CD4-positive, alpha-beta T cell (primary cell): ENCODE data around the gene CCT3. TPM values are rescaled to one million over a fixed set of nuclear protein-coding genes. Genes with fewer than 3 reads are reported as not detected.

ENCODE experiments used
- ATAC-seq: fragments of 200-7000 bp; cut with Tn5 transposase; one replicate; pipeline ENCODE4 v1.10.0; 2022; ENCODE audit warnings: mild to moderate bottlenecking; ENCODE audit not compliant: poor library complexity
- CTCF ChIA-PET: fragments of 350-600 bp; sonication (Branson Sonifier 250); formaldehyde crosslinking; loops from one replicate; lab custom pipeline; 2021; ENCODE audit warnings: antibody characterized with exemption, inconsistent platforms; lab: Charles Lee
- POLR2A ChIA-PET: fragments of 350-600 bp; sonication (Branson Sonifier 250); formaldehyde crosslinking; loops from one replicate; lab custom pipeline; 2021; ENCODE audit warnings: antibody characterized with exemption, inconsistent platforms; lab: Charles Lee
- DNase-seq, 14 experiments: peaks; one replicate each; pipeline ENCODE4 v3.0.0-alpha.2; 2013 to 2020; ENCODE audit warnings: mixed read lengths in 2 of 14
- H3K27ac ChIP-seq, 2 donors: one replicate each; pipeline versions ENCODE4 v1.5.1 to v1.7.0; 2013; ENCODE audit warnings: low read length in 2 of 2, low read depth in 1 of 2, mild to moderate bottlenecking in 1 of 2
- H3K27me3 ChIP-seq, 2 experiments: 1 replicate in 1 of 2; 2 replicates in 1 of 2; pipeline versions ENCODE4 v1.6.1 to v1.7.0; 2013; ENCODE audit warnings: low read length in 2 of 2, control low read depth in 1 of 2, mild to moderate bottlenecking in 1 of 2, moderate library complexity in 1 of 2; ENCODE audit not compliant: insufficient read depth in 2 of 2, control insufficient read depth in 1 of 2
- H3K36me3 ChIP-seq: one replicate; pipeline ENCODE4 v1.6.1; 2013; ENCODE audit warnings: low read length, control low read depth; ENCODE audit not compliant: insufficient read depth
- H3K4me1 ChIP-seq: one replicate; pipeline ENCODE4 v1.6.1; 2013; ENCODE audit warnings: low read length, control low read depth; ENCODE audit not compliant: insufficient read depth
- H3K4me3 ChIP-seq: one replicate; pipeline ENCODE4 v1.5.1; 2013; ENCODE audit warnings: mild to moderate bottlenecking, low read length, moderate library complexity
- H3K9me3 ChIP-seq, 2 experiments: 1 replicate in 1 of 2; 2 replicates in 1 of 2; pipeline versions ENCODE4 v1.6.1 to v1.7.0; 2013; ENCODE audit warnings: low read length in 2 of 2, mild to moderate bottlenecking in 2 of 2, control low read depth in 1 of 2, moderate library complexity in 1 of 2; ENCODE audit not compliant: control insufficient read depth in 1 of 2, insufficient read depth in 1 of 2
- H3K27ac Mint-ChIP-seq: one replicate; pipeline ENCODE4 v1.8.0; 2020; ENCODE audit warnings: mixed read lengths
- H3K27me3 Mint-ChIP-seq: one replicate; pipeline ENCODE4 v1.8.0; 2021; ENCODE audit warnings: mixed read lengths
- H3K36me3 Mint-ChIP-seq: one replicate; pipeline ENCODE4 v1.8.0; 2021; ENCODE audit warnings: low read depth, mixed read lengths
- H3K4me1 Mint-ChIP-seq: one replicate; pipeline ENCODE4 v1.8.0; 2021; ENCODE audit warnings: low read depth, mixed read lengths
- H3K4me3 Mint-ChIP-seq: one replicate; pipeline ENCODE4 v1.8.0; 2020; ENCODE audit warnings: mild to moderate bottlenecking, mixed read lengths
- H3K9me3 Mint-ChIP-seq: one replicate; pipeline ENCODE4 v1.8.0; 2020; ENCODE audit warnings: mixed read lengths
- CTCF ChIP-seq: fragments of 200-600 bp; IDR thresholded peaks from one replicate; pipeline ENCODE4 v1.8.0; 2022; ENCODE audit warnings: antibody characterized with exemption, mild to moderate bottlenecking
- intact Hi-C, 2 experiments: fragments of 100-400 bp; cut with DNase I in 1 of 2; cut with micrococcal nuclease in 1 of 2; formaldehyde crosslinking; loops; one replicate each; pipeline versions ENCODE4 v1.15.1 to v1.9.0; 2023 to 2025; cut with DNase I, micrococcal nuclease
- total RNA-seq, 174 experiments: library from RNA in 2 of 174; stranded (reverse) in 2 of 174; gene quantifications; one replicate each; pipeline ENCODE4 v1.2.3 and lab custom pipeline; 2021 to 2026

The CCT3 gene
- total RNA-seq, 2 experiments from 2014 or later = 49.6 to 50.2 TPM

- intact Hi-C loops = loop anchor here in 1 of 2 experiments (2.0 to 5.0 kb wide), 3 partner anchors 91 to 459 kb away; partner anchors contain the start of genes KHDC4, MRPL24 and SLC25A44
- peaks cover 23% of the 10 kb centered on the region for H3K36me3 Mint-ChIP-seq
- H3K27ac Mint-ChIP-seq = peak overlapping the region; percentile 86
- peak overlapping the region; percentile 97 for H3K4me3 Mint-ChIP-seq
- H3K27me3 Mint-ChIP-seq = no peaks in the 10 kb centered on the region
- Histone ChIP-seq H3K36me3 (peaks cover 22% of the 10 kb centered on the region), H3K27ac (no peak overlapping the region), H3K27me3 (no peaks in the 10 kb centered on the region), H3K9me3 (no peaks in the 10 kb centered on the region), H3K4me1 (peaks cover 36% of the 10 kb centered on the region), H3K4me3 (peak overlapping the region; percentile 79)
- no peak for TF ChIP-seq CTCF
- CTCF ChIA-PET = interaction anchor here (0.9 to 1.2 kb wide), 5 partner anchors 13 to 443 kb away, joined by 3 to 5 read pairs (median 4); partner anchors contain the start of gene UBQLN4
- POLR2A ChIA-PET = interaction anchor here (0.7 to 3.1 kb wide), 12 partner anchors 8 to 458 kb away, joined by 3 to 37 read pairs (median 7); partner anchors contain the start of genes CCT3, GLMP, ISG20L2 and MEF2D
- peaks cover 47% of the 10 kb centered on the region for H3K4me1 Mint-ChIP-seq
- DNase-seq (no peak), ATAC-seq (no peak)
- no peaks in the 10 kb centered on the region for H3K9me3 Mint-ChIP-seq
Observed at GRCh38 chr1:156283521-156283920, 54.6 kb downstream of the CCT3 start.

DNA sequence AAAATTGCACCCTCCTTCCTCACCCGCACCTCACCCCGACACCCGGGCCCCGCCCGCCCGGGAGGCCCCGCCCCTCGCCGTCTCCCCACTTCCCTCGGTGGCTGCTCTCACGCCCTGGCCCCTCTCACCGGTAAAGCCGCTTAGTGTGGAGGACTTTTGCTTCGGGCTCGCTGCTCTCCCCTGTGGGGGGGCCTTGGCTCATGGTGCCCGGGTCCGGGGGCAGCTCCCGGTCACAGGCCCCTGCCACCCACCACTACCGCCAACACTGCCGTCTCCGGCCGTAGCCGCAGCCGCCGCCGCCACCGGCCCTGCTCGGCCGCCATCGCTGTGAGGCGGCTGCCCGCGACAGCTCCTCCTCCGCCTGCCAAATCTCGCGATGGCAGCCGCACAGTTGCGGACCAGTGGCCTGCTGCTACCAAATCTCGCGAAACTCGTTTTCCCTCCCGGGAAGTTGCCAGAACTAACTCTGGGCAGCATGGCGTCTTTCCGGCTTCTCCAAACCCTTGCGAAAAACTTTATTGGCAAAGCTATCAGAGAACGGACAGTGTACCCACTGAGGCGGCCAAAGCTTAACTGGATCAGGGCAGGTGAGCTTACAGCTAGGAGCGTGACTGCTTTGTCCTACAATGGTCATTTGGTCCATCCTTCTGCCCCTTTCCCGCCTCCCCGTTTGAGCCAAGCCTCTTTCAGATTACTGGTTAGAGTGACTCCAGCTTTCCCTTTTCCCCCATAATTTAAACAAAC lies 55.4 kb downstream of the CCT3 start, which contains the start of gene SMG5:
Gene SMG5, minus strand, starts transcription at position 347 of the 744 bp plus-strand sequence. Its CDS starts 145 bp downstream, at position 202.
- Histone ChIP-seq H3K4me3 (peak within 1 kb of the TSS; percentile 79), H3K4me1 (peaks cover 36% of the 10 kb centered on the region), H3K36me3 (peaks cover 31% of the 10 kb centered on the region), H3K27me3 (no peaks in the 10 kb centered on the region), H3K27ac (peak within 1 kb of the TSS; percentile 82), H3K9me3 (no peaks in the 10 kb centered on the region)
- H3K9me3 Mint-ChIP-seq = no peaks in the 10 kb centered on the region
- peaks cover 32% of the 10 kb centered on the region for H3K36me3 Mint-ChIP-seq
- no peaks in the 10 kb centered on the region for H3K27me3 Mint-ChIP-seq
- ChIA-PET CTCF (interaction anchor here (0.7 to 1.9 kb wide), 8 partner anchors 12 to 444 kb away, joined by 3 to 5 read pairs (median 4); partner anchors contain the start of genes GLMP, PMF1 and UBQLN4), POLR2A (interaction anchor here (0.6 to 3.1 kb wide), 29 partner anchors 9 to 461 kb away, joined by 3 to 37 read pairs (median 4); partner anchors contain the start of genes CCT3, GLMP, GON4L and KHDC4)
- H3K4me1 Mint-ChIP-seq = peaks cover 47% of the 10 kb centered on the region
- peak; percentile 94 for ATAC-seq
- TF ChIP-seq CTCF = no peak
- H3K27ac Mint-ChIP-seq = peak within 1 kb of the TSS; percentile 86
- DNase-seq = peak; percentile 90 to 99 (median 94)
- intact Hi-C loops = loop anchor here in 1 of 2 experiments (1.0 to 5.0 kb wide), 5 partner anchors 56 to 460 kb away; partner anchors contain the start of genes CCT3, KHDC4, LAMTOR2 and MRPL24
- H3K4me3 Mint-ChIP-seq = peak within 1 kb of the TSS; percentile 97

DNA sequence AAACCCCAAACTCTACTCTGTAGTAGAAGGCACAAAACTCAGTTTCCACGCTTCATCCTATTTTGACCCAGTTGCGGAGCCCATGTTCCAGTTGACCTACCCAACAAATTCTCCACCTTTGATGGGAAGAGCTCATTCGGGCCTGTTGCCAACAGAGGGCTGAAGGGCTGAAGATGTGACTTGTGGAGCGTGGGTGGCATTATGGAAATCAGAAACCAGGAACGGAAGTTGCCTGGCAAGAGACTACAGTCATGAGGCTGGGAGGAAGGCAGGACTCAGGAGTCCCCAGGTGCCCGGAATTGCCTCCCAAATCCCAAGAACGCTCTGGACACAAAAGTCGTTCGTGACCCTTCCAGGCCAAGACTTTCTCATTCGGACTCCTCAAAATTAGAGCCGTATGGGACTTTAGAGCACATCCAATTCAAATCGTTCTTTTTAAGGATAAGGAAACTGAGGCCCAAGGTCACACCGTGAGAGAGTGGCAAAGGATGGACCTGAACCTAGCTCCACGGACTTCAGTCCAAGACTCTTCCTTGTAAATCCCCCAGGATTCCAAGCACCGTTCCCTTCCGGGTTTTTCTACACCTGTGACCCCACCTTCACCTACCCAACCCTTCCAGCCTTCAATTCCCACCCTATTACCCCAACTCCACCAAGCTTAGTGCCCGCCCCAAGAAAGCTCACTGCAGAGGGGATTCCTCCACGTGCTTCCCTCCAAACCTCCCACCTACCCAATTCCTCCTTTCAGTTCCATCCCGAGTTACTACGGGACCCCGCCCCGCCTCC lies 56.2 kb downstream of the CCT3 start:
- H3K36me3 Mint-ChIP-seq = peaks cover 40% of the 10 kb centered on the region
- intact Hi-C loops = loop anchor here in 1 of 2 experiments (1.0 to 5.0 kb wide), 5 partner anchors 56 to 460 kb away; partner anchors contain the start of genes CCT3, KHDC4, LAMTOR2 and MRPL24
- peaks cover 47% of the 10 kb centered on the region for H3K4me1 Mint-ChIP-seq
- H3K27me3 Mint-ChIP-seq = no peaks in the 10 kb centered on the region
- H3K27me3 ChIP-seq = no peaks in the 10 kb centered on the region
- H3K4me3 ChIP-seq = peak overlapping the region; percentile 79
- H3K27ac Mint-ChIP-seq = peak overlapping the region; percentile 86
- H3K9me3 ChIP-seq = no peaks in the 10 kb centered on the region
- TF ChIP-seq CTCF = no peak
- H3K36me3 ChIP-seq = peaks cover 39% of the 10 kb centered on the region
- POLR2A ChIA-PET = interaction anchor here (0.6 to 3.1 kb wide), 27 partner anchors 10 to 459 kb away, joined by 3 to 37 read pairs (median 4); partner anchors contain the start of genes CCT3, GLMP, GON4L and KHDC4
- CTCF ChIA-PET = interaction anchor here (1.0 to 1.9 kb wide), 2 partner anchors 57 to 69 kb away, joined by 3 to 5 read pairs; partner anchors contain the start of gene PMF1
- DNase-seq = peak in 3 of 14 experiments; percentile 10 to 42 (median 35)
- H3K27ac ChIP-seq = peak overlapping the region; percentile 82
- peak overlapping the region; percentile 97 for H3K4me3 Mint-ChIP-seq
- ATAC-seq = no peak
- no peaks in the 10 kb centered on the region for H3K9me3 Mint-ChIP-seq
- H3K4me1 ChIP-seq = peaks cover 36% of the 10 kb centered on the region
